Measurements from ENCODE around the gene NABP1. TPM values are rescaled to one million over a fixed set of nuclear protein-coding genes. Genes with fewer than 3 reads are reported as not detected.

Gene NABP1
- total RNA-seq, 2 experiments from 2014 or later: 16.7 to 42.5 TPM

- H3K27ac ChIP-seq (ENCODE audit: low read depth, low read length, poor library complexity, severe bottlenecking): no peak overlapping the region
- POLR2A ChIA-PET: no interaction called here
- no peak for DNase-seq (ENCODE audit: low spot score)
- H3K4me1 ChIP-seq (ENCODE audit: insufficient read depth, low read length, poor library complexity, severe bottlenecking): no peaks in the 10 kb centered on the region
- H3K36me3 ChIP-seq (ENCODE audit: insufficient read depth, low read length): no peaks in the 10 kb centered on the region
- intact Hi-C loops (cut with micrococcal nuclease; ENCODE audit: unreplicated experiment): no loop called here
- no peak overlapping the region for H3K4me2 ChIP-seq (ENCODE audit: low read length)
- H3K4me3 ChIP-seq (ENCODE audit: low read depth, low read length, poor library complexity, severe bottlenecking): no peak overlapping the region
- H2AFZ ChIP-seq (ENCODE audit: low read length): no peak overlapping the region
- H3K79me2 ChIP-seq (ENCODE audit: insufficient read depth, low read depth, low read length): no peaks in the 10 kb centered on the region
- BruUV-seq (replicated peaks): no TSS peak
- CTCF ChIA-PET (ENCODE audit: unreplicated experiment): no interaction called here
- H3K9me2 ChIP-seq (ENCODE audit: insufficient read depth, low read length): no peaks in the 10 kb centered on the region
- H4K20me1 ChIP-seq (ENCODE audit: insufficient read depth, low read length): no peaks in the 10 kb centered on the region
- H3K9me3 ChIP-seq (ENCODE audit: low read length): 0 out of 2 replicates have a peak, but pooled peaks cover 4% of the 10 kb centered on the region
- TF ChIP-seq EZH2phosphoT487 (IDR thresholded peaks at IDR 0.05; ENCODE audit: borderline replicate concordance, low read depth, low read length): no peak
- TF ChIP-seq, protein P1, sequence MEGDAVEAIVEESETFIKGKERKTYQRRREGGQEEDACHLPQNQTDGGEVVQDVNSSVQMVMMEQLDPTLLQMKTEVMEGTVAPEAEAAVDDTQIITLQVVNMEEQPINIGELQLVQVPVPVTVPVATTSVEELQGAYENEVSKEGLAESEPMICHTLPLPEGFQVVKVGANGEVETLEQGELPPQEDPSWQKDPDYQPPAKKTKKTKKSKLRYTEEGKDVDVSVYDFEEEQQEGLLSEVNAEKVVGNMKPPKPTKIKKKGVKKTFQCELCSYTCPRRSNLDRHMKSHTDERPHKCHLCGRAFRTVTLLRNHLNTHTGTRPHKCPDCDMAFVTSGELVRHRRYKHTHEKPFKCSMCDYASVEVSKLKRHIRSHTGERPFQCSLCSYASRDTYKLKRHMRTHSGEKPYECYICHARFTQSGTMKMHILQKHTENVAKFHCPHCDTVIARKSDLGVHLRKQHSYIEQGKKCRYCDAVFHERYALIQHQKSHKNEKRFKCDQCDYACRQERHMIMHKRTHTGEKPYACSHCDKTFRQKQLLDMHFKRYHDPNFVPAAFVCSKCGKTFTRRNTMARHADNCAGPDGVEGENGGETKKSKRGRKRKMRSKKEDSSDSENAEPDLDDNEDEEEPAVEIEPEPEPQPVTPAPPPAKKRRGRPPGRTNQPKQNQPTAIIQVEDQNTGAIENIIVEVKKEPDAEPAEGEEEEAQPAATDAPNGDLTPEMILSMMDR (conservative IDR thresholded peaks at IDR 0.05; ENCODE audit: low read length): no peak
Measured at GRCh38 chr2:191699341-191699945, 21.5 kb downstream of the NABP1 start.

GRCh38 chr2:191701029-191701428, 23.1 kb downstream of the NABP1 start:
- Histone ChIP-seq H2AFZ (ENCODE audit: low read length) (no peak overlapping the region), H3K4me2 (ENCODE audit: low read length) (no peak overlapping the region), H3K79me2 (ENCODE audit: insufficient read depth, low read depth, low read length) (no peaks in the 10 kb centered on the region), H3K4me1 (ENCODE audit: insufficient read depth, low read length, poor library complexity, severe bottlenecking) (no peaks in the 10 kb centered on the region), H4K20me1 (ENCODE audit: insufficient read depth, low read length) (no peaks in the 10 kb centered on the region), H3K9me3 (ENCODE audit: low read length) (0 out of 2 replicates have a peak, but pooled peaks cover 4% of the 10 kb centered on the region), H3K4me3 (ENCODE audit: low read depth, low read length, poor library complexity, severe bottlenecking) (no peak overlapping the region), H3K9me2 (ENCODE audit: insufficient read depth, low read length) (no peaks in the 10 kb centered on the region), H3K27ac (ENCODE audit: low read depth, low read length, poor library complexity, severe bottlenecking) (no peak overlapping the region), H3K36me3 (ENCODE audit: insufficient read depth, low read length) (no peaks in the 10 kb centered on the region)
- TF ChIP-seq EZH2phosphoT487 (IDR thresholded peaks at IDR 0.05; ENCODE audit: borderline replicate concordance, low read depth, low read length): no peak
- TF ChIP-seq, protein P1 (conservative IDR thresholded peaks at IDR 0.05; ENCODE audit: low read length): no peak
- no peak for DNase-seq (ENCODE audit: low spot score)
- ChIA-PET CTCF (ENCODE audit: unreplicated experiment) (no interaction called here), POLR2A (interaction anchor here (1.0 kb wide), 1 partner anchor 114 kb away, joined by 3 read pairs; no protein-coding TSS in a partner anchor)
- intact Hi-C loops (cut with micrococcal nuclease; ENCODE audit: unreplicated experiment): no loop called here
- no TSS peak for BruUV-seq (replicated peaks)

- ChIA-PET POLR2A (interaction anchor here (1.0 kb wide), 1 partner anchor 114 kb away, joined by 3 read pairs; no protein-coding TSS in a partner anchor), CTCF (ENCODE audit: unreplicated experiment) (no interaction called here)
- H3K4me1 ChIP-seq (ENCODE audit: insufficient read depth, low read length, poor library complexity, severe bottlenecking): no peaks in the 10 kb centered on the region
- H3K36me3 ChIP-seq (ENCODE audit: insufficient read depth, low read length): no peaks in the 10 kb centered on the region
- no peak overlapping the region for H2AFZ ChIP-seq (ENCODE audit: low read length)
- TF ChIP-seq, protein P1 (conservative IDR thresholded peaks at IDR 0.05; ENCODE audit: low read length): no peak
- TF ChIP-seq EZH2phosphoT487 (IDR thresholded peaks at IDR 0.05; ENCODE audit: borderline replicate concordance, low read depth, low read length): no peak
- no peak overlapping the region for H3K27ac ChIP-seq (ENCODE audit: low read depth, low read length, poor library complexity, severe bottlenecking)
- no TSS peak for BruUV-seq (replicated peaks)
- no peaks in the 10 kb centered on the region for H4K20me1 ChIP-seq (ENCODE audit: insufficient read depth, low read length)
- H3K9me2 ChIP-seq (ENCODE audit: insufficient read depth, low read length): no peaks in the 10 kb centered on the region
- H3K4me3 ChIP-seq (ENCODE audit: low read depth, low read length, poor library complexity, severe bottlenecking): no peak overlapping the region
- no peak overlapping the region for H3K4me2 ChIP-seq (ENCODE audit: low read length)
- H3K9me3 ChIP-seq (ENCODE audit: low read length): 0 out of 2 replicates have a peak, but pooled peaks cover 4% of the 10 kb centered on the region
- H3K79me2 ChIP-seq (ENCODE audit: insufficient read depth, low read depth, low read length): no peaks in the 10 kb centered on the region
- DNase-seq (ENCODE audit: low spot score): no peak
- intact Hi-C loops (cut with micrococcal nuclease; ENCODE audit: unreplicated experiment): no loop called here
Measured at GRCh38 chr2:191701696-191702095, 23.8 kb downstream of the NABP1 start.
